H1 (cell line): ENCODE measurements around the gene NR3C1. TPM values are rescaled to one million over a fixed set of nuclear protein-coding genes. Genes with fewer than 3 reads are reported as not detected.

Experiments
- CTCF ChIA-PET: fragments of 300-600 bp; sonication (Branson Sonifier 250); formaldehyde crosslinking; loops from one replicate; lab custom pipeline; 2021; ENCODE audit not compliant: partially characterized antibody; lab: Charles Lee
- POLR2A ChIA-PET: fragments of 300-600 bp; sonication (Branson Sonifier 250); formaldehyde crosslinking; loops from one replicate; lab custom pipeline; 2021; ENCODE audit warnings: inconsistent platforms; ENCODE audit not compliant: partially characterized antibody; lab: Charles Lee
- DNase-seq, 2 experiments: peaks; one replicate each; pipeline versions ENCODE4 v3.0.0 to v3.0.0-alpha.2; 2010 to 2022; ENCODE audit warnings: low spot score in 2 of 2, low read depth in 1 of 2, mixed read lengths in 1 of 2
- FAIRE-seq: peaks from 2 replicates; lab custom pipeline; 2011; peaks lifted over from hg19 to GRCh38; lab: Jason Lieb, UNC
- H2AFZ ChIP-seq: 2 replicates; pipeline ENCODE4 v1.8.1; 2012; ENCODE audit warnings: low read length, inconsistent platforms
- H2AK5ac ChIP-seq: 2 replicates; pipeline ENCODE4 v1.6.1; 2013; ENCODE audit warnings: low read depth, low read length
- H2BK120ac ChIP-seq: replicated peaks from 2 replicates; pipeline ENCODE3; 2013; ENCODE audit warnings: low read depth, low read length, inconsistent platforms
- H2BK12ac ChIP-seq: 2 replicates; pipeline ENCODE4 v1.6.1; 2013; ENCODE audit warnings: low read depth, low read length
- H2BK15ac ChIP-seq: 2 replicates; pipeline ENCODE4 v1.6.1; 2013; ENCODE audit warnings: low read length
- H2BK20ac ChIP-seq: 2 replicates; pipeline ENCODE4 v1.6.1; 2013; ENCODE audit warnings: low read length
- H2BK5ac ChIP-seq: 2 replicates; pipeline ENCODE4 v1.6.1; 2013; ENCODE audit warnings: low read depth, low read length
- H3K14ac ChIP-seq: 2 replicates; pipeline ENCODE4 v1.6.1; 2013; ENCODE audit warnings: inconsistent platforms; ENCODE audit not compliant: insufficient read length
- H3K18ac ChIP-seq: 2 replicates; pipeline ENCODE4 v1.6.1; 2013; ENCODE audit warnings: low read length; ENCODE audit errors: extremely low read depth
- H3K23ac ChIP-seq: 2 replicates; pipeline ENCODE4 v1.6.1; 2013; ENCODE audit warnings: inconsistent platforms; ENCODE audit not compliant: insufficient read length
- H3K23me2 ChIP-seq: 2 replicates; pipeline ENCODE4 v1.6.1; 2013; ENCODE audit warnings: low read depth, low read length
- H3K27ac ChIP-seq: 2 replicates; pipeline ENCODE4 v1.6.1; 2011; ENCODE audit warnings: low read depth, low read length, inconsistent platforms
- H3K27me3 ChIP-seq, 4 experiments: replicated peaks in 1 of 4; 1 replicate in 1 of 4; 2 replicates in 3 of 4; pipeline versions ENCODE4 v1.6.1 to v1.8.1; 2011 to 2013; ENCODE audit warnings: low read length in 3 of 4, mild to moderate bottlenecking in 3 of 4, inconsistent platforms in 2 of 4, mixed read lengths in 2 of 4, moderate library complexity in 1 of 4; ENCODE audit not compliant: control insufficient read depth in 3 of 4, insufficient read depth in 3 of 4; ENCODE audit errors: extremely low read depth in 1 of 4
- H3K36me3 ChIP-seq, 4 experiments: 2 replicates each; pipeline versions ENCODE4 v1.6.1 to v1.8.1; 2011 to 2013; ENCODE audit warnings: mild to moderate bottlenecking in 4 of 4, low read length in 3 of 4, moderate library complexity in 2 of 4, control low read depth in 1 of 4, inconsistent platforms in 1 of 4; ENCODE audit not compliant: insufficient read depth in 4 of 4, control insufficient read depth in 2 of 4
- H3K4ac ChIP-seq: replicated peaks from 2 replicates; pipeline ENCODE3; 2013; ENCODE audit warnings: low read length, low read depth, mixed read lengths, inconsistent platforms; ENCODE audit not compliant: insufficient read length
- H3K4me1 ChIP-seq, 4 experiments: replicated peaks in 1 of 4; 1 replicate in 1 of 4; 2 replicates in 3 of 4; pipeline versions ENCODE4 v1.6.1 to v1.8.1; 2011 to 2013; ENCODE audit warnings: low read length in 3 of 4, inconsistent platforms in 2 of 4, mixed read lengths in 1 of 4; ENCODE audit not compliant: insufficient read depth in 4 of 4, control insufficient read depth in 3 of 4
- H3K4me2 ChIP-seq, 2 experiments: 2 replicates each; pipeline versions ENCODE4 v1.6.1 to v1.8.1; 2011 to 2013; ENCODE audit warnings: low read depth in 2 of 2, low read length in 2 of 2, control low read depth in 1 of 2, inconsistent platforms in 1 of 2, mild to moderate bottlenecking in 1 of 2; ENCODE audit not compliant: insufficient read depth in 1 of 2
- H3K4me3 ChIP-seq, 4 experiments: fragments of 200-600, 300-600 bp in 1 of 4; sonication (generic), shearing (Covaris generic), sonication (Bioruptor Twin) in 1 of 4; 2 replicates each; pipeline versions ENCODE4 v1.5.1 to v1.8.1; 2011 to 2016; ENCODE audit warnings: low read length in 4 of 4, low read depth in 3 of 4, control low read depth in 2 of 4, inconsistent platforms in 2 of 4, mild to moderate bottlenecking in 2 of 4, mixed read lengths in 1 of 4, moderate library complexity in 1 of 4; ENCODE audit not compliant: insufficient read depth in 2 of 4; ENCODE audit errors: extremely low read depth in 1 of 4
- H3K56ac ChIP-seq: replicated peaks from 2 replicates; pipeline ENCODE3; 2013; ENCODE audit warnings: low read depth, mild to moderate bottlenecking, mixed read lengths, low read length, inconsistent platforms; ENCODE audit not compliant: insufficient read length
- H3K79me1 ChIP-seq: 2 replicates; pipeline ENCODE4 v1.6.1; 2013; ENCODE audit warnings: low read depth, low read length, control low read depth
- H3K79me2 ChIP-seq, 2 experiments: 2 replicates each; pipeline versions ENCODE4 v1.6.1 to v1.8.1; 2012 to 2013; ENCODE audit warnings: low read length in 2 of 2, mild to moderate bottlenecking in 2 of 2, inconsistent platforms in 1 of 2; ENCODE audit not compliant: insufficient read depth in 2 of 2, control insufficient read depth in 1 of 2
- H3K9ac ChIP-seq, 4 experiments: replicated peaks in 1 of 4; 1 replicate in 1 of 4; 2 replicates in 3 of 4; pipeline versions ENCODE4 v1.6.1 to v1.8.1; 2011 to 2013; ENCODE audit warnings: low read depth in 3 of 4, low read length in 3 of 4, control low read depth in 2 of 4, mild to moderate bottlenecking in 2 of 4, moderate library complexity in 2 of 4, inconsistent platforms in 1 of 4; ENCODE audit errors: extremely low read depth in 1 of 4
- H3K9me3 ChIP-seq, 2 experiments: 2 replicates each; pipeline versions ENCODE4 v1.6.1 to v1.8.1; 2012 to 2013; ENCODE audit warnings: mild to moderate bottlenecking in 2 of 2, moderate library complexity in 2 of 2, control low read depth in 1 of 2, inconsistent platforms in 1 of 2, low read depth in 1 of 2, low read length in 1 of 2, mixed read lengths in 1 of 2; ENCODE audit not compliant: insufficient read depth in 2 of 2
- H4K20me1 ChIP-seq, 2 experiments: replicated peaks in 1 of 2; 2 replicates each; pipeline versions ENCODE3 to v1.8.1; 2011 to 2013; ENCODE audit warnings: inconsistent platforms in 2 of 2, low read length in 2 of 2, mild to moderate bottlenecking in 1 of 2; ENCODE audit not compliant: insufficient read depth in 2 of 2, control insufficient read depth in 1 of 2
- H4K5ac ChIP-seq: 2 replicates; pipeline ENCODE4 v1.6.1; 2013; ENCODE audit warnings: low read length, low read depth, mixed read lengths, inconsistent platforms; ENCODE audit not compliant: insufficient read length
- H4K8ac ChIP-seq: 2 replicates; pipeline ENCODE4 v1.8.0; 2013; ENCODE audit warnings: mild to moderate bottlenecking, moderate library complexity, low read length, inconsistent platforms; ENCODE audit not compliant: insufficient read depth; ENCODE audit errors: extremely low read depth
- H4K91ac ChIP-seq: replicated peaks from 2 replicates; pipeline ENCODE3; 2013; ENCODE audit warnings: low read length, mixed read lengths, inconsistent platforms; ENCODE audit not compliant: insufficient read length
- ATF3 ChIP-seq: IDR thresholded peaks from 2 replicates; pipeline ENCODE4 v1.6.1; 2011; ENCODE audit warnings: low read depth, mild to moderate bottlenecking, low read length; ENCODE audit not compliant: insufficient read depth
- CEBPB ChIP-seq: IDR thresholded peaks from 2 replicates; pipeline ENCODE4 v1.6.1; 2012; ENCODE audit warnings: low read depth, low read length
- CHD1 ChIP-seq: IDR thresholded peaks from 2 replicates; pipeline ENCODE4 v1.6.1; 2012; ENCODE audit warnings: low read depth, low read length, improper control_type of control experiment
- CREB1 ChIP-seq: IDR thresholded peaks from 2 replicates; pipeline ENCODE4 v1.6.1; 2012; ENCODE audit warnings: inconsistent platforms
- FOSL1 ChIP-seq: IDR thresholded peaks from 2 replicates; pipeline ENCODE4 v1.6.1; 2011; ENCODE audit warnings: mild to moderate bottlenecking, low read depth, low read length, moderate library complexity; ENCODE audit not compliant: insufficient read depth
- HDAC2 ChIP-seq, 2 experiments: fragments of 300-600 bp in 1 of 2; sonication (generic) in 1 of 2; IDR thresholded peaks; 2 replicates each; pipeline ENCODE4 v1.6.1; 2011 to 2012; ENCODE audit warnings: low read depth in 2 of 2, low read length in 2 of 2, mild to moderate bottlenecking in 2 of 2, moderate library complexity in 2 of 2, borderline replicate concordance in 1 of 2, inconsistent platforms in 1 of 2
- RAD21 ChIP-seq, 2 experiments: IDR thresholded peaks in 1 of 2; conservative IDR thresholded peaks in 1 of 2; 2 replicates each; pipeline ENCODE4 v1.6.1; 2011; ENCODE audit warnings: low read depth in 2 of 2, low read length in 2 of 2, improper control_type of control experiment in 1 of 2, inconsistent platforms in 1 of 2, mild to moderate bottlenecking in 1 of 2, moderate library complexity in 1 of 2
- RFX5 ChIP-seq: IDR thresholded peaks from 2 replicates; pipeline ENCODE4 v1.6.1; 2011; ENCODE audit warnings: low read depth, low read length, improper control_type of control experiment, borderline replicate concordance
- SIN3A ChIP-seq, 2 experiments: IDR thresholded peaks in 1 of 2; conservative IDR thresholded peaks in 1 of 2; 2 replicates each; pipeline ENCODE4 v1.6.1; 2011 to 2012; ENCODE audit warnings: low read length in 2 of 2, improper control_type of control experiment in 1 of 2, low read depth in 1 of 2, mild to moderate bottlenecking in 1 of 2
- SP1 ChIP-seq: IDR thresholded peaks from 2 replicates; pipeline ENCODE4 v1.6.1; 2011; ENCODE audit warnings: low read depth, low read length
- SUZ12 ChIP-seq: fragments of 200-600 bp; sonication (generic); IDR thresholded peaks from 2 replicates; pipeline ENCODE4 v1.6.1; 2012; ENCODE audit warnings: mild to moderate bottlenecking, inconsistent platforms, low read length, moderate library complexity, mixed read lengths
- TEAD4 ChIP-seq: IDR thresholded peaks from 2 replicates; pipeline ENCODE4 v1.6.1; 2012; ENCODE audit warnings: low read depth, low read length, inconsistent platforms, mixed read lengths
- WGBS, 2 experiments: shearing (Covaris generic) in 1 of 2; methylation state at CpG; one replicate each; pipeline versions ENCODE4 v1.1.6 to v1.1.7; 2013 to 2015; ENCODE audit warnings: low lambda C conversion rate in 2 of 2, mixed read lengths in 2 of 2, inconsistent platforms in 1 of 2, low coverage in 1 of 2, missing lambda C conversion rate in 1 of 2; ENCODE audit not compliant: insufficient replicate concordance in 2 of 2, insufficient coverage in 1 of 2, insufficient read length in 1 of 2; ENCODE audit errors: extremely low coverage in 1 of 2, missing lambda C conversion rate in 1 of 2; 5-methylcytosine and 5-hydroxymethylcytosine counted together
- polyA plus RNA-seq, 7 experiments: library from polyadenylated mRNA; depleted of rRNA in 3 of 7; stranded (reverse) in 5 of 7; unstranded in 2 of 7; fragments of >200 nt in 5 of 7; fragments of 200-250 nt in 2 of 7; gene quantifications; 1 replicate in 5 of 7; 2 replicates in 1 of 7; 4 replicates in 1 of 7; pipeline versions ENCODE4 v1.2.1 to v1.2.3, GENCODE V29; 2011 to 2013; ENCODE audit warnings: missing spikeins in 2 of 7, mixed read lengths in 2 of 7
- total RNA-seq: library from RNA; stranded (reverse); fragmentation: NEBNext Ultra II Directional; extraction: Animal tissue kit (Norgen Biotek cat#: 25700); gene quantifications from 2 replicates; pipeline ENCODE4 v1.2.1, GENCODE V29; 2021

The NR3C1 gene
- total and polyA plus RNA-seq, 2 of the 8 experiments (the other 6 are each of a cell fraction or from before 2014, with no cell fraction given), result 1.7 to 5.4 TPM

GRCh38 chr5:143373076-143373475 is 30.4 kb downstream of the NR3C1 start:
- CTCF ChIA-PET, result interaction anchor here (0.6 to 1.2 kb wide), 2 partner anchors 31 to 225 kb away, joined by 3 read pairs; no protein-coding TSS in a partner anchor

More at GRCh38 chr5:143373076-143373475, 30.4 kb downstream of the NR3C1 start:
- H3K4ac ChIP-seq, result no peak overlapping the region
- H3K79me1 ChIP-seq, result no peaks in the 10 kb centered on the region
- H3K23me2 ChIP-seq, result no peaks in the 10 kb centered on the region
- 98% methylated on average over 3 of the region's 3 CpGs; no CpG with 5 or more reads in 1 of the 2 experiments for WGBS, 2 experiments
- H2AK5ac ChIP-seq, result no peak overlapping the region
- H3K27ac ChIP-seq, result no peak overlapping the region
- H2BK12ac ChIP-seq, result no peak overlapping the region
- H3K56ac ChIP-seq, result no peak overlapping the region
- DNase-seq (no peak), FAIRE-seq (no peak)
- no peak overlapping the region for H4K5ac ChIP-seq
- no peak overlapping the region for H3K18ac ChIP-seq
- no peaks in the 10 kb centered on the region for H3K9me3 ChIP-seq
- TF ChIP-seq CHD1, result no peak
- TF ChIP-seq SP1, result no peak
- no peak for TF ChIP-seq HDAC2 (IDR thresholded peaks at IDR 0.05; ENCODE audit: borderline replicate concordance in 1 of 2, low read depth in 2 of 2, low read length in 2 of 2)
- no peak for TF ChIP-seq RFX5
- no peak for TF ChIP-seq SIN3A (conservative IDR thresholded peaks at IDR 0.05 in 1 of 2, IDR thresholded peaks at IDR 0.05 in 1 of 2; ENCODE audit: low read depth in 1 of 2, low read length in 2 of 2)
- TF ChIP-seq TEAD4, result no peak
- no peak for TF ChIP-seq CREB1
- no peak for TF ChIP-seq CEBPB
- TF ChIP-seq RAD21 (IDR thresholded peaks at IDR 0.05 in 1 of 2, conservative IDR thresholded peaks at IDR 0.05 in 1 of 2; ENCODE audit: low read depth in 2 of 2, low read length in 2 of 2), result no peak
- TF ChIP-seq FOSL1, result no peak
- TF ChIP-seq ATF3, result no peak
- no peak for TF ChIP-seq SUZ12
- no peak overlapping the region for H4K8ac ChIP-seq
- H4K20me1 ChIP-seq, result no peaks in the 10 kb centered on the region
- no peak overlapping the region for H2BK15ac ChIP-seq
- no peaks in the 10 kb centered on the region for H3K79me2 ChIP-seq
- H3K9ac ChIP-seq, result no peak overlapping the region
- no peak overlapping the region for H2AFZ ChIP-seq
- no peak overlapping the region for H3K4me2 ChIP-seq
- no peaks in the 10 kb centered on the region for H3K36me3 ChIP-seq
- H2BK5ac ChIP-seq, result no peak overlapping the region
- H2BK120ac ChIP-seq, result no peak overlapping the region
- no peak overlapping the region for H3K23ac ChIP-seq
- H3K4me3 ChIP-seq, result no peak overlapping the region
- H2BK20ac ChIP-seq, result no peak overlapping the region
- H3K14ac ChIP-seq, result no peak overlapping the region
- POLR2A ChIA-PET, result interaction anchor here (1.1 kb wide), 1 partner anchor 12 kb away, joined by 3 read pairs; no protein-coding TSS in a partner anchor
- no peaks in the 10 kb centered on the region for H3K27me3 ChIP-seq
- H3K4me1 ChIP-seq, result peaks cover 0 to 5% (median 0%) of the 10 kb centered on the region in 4 experiments; a peak in 2 of 7 replicates
- no peak overlapping the region for H4K91ac ChIP-seq
